ENCODE results near the gene SYT2.
"Not testable (repeated sequence)": the region's sequence is repeated elsewhere in the genome, so short reads cannot be mapped to it uniquely, and the experiment has no call there.

SYT2 gene

DNA sequence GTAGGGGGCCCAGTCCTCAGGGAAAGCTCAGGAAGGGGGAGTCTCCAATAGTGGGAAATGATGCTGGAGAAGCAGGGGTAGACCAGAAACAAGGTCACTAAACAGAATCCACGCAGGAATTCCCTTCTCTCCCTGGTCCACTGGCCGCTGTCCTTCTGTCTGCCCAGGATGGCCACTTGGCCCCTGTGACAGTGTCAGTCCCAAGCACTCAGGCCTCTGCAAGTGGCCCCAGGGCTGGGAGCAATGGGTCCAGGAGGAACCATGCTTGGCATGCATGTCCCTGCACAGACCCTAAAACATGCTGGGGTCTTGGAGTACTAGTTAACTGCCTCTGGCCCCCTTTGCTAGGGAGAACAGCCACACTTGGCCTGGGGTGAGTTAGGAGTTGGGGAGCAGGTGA is 90.2 kb downstream of the SYT2 start:
- not testable (repeated sequence) for FAIRE-seq

- no peak for FAIRE-seq
Measured at GRCh38 chr1:202619505-202619904, 90.7 kb downstream of the SYT2 start.

- FAIRE-seq = not testable (repeated sequence)
Measured at GRCh38 chr1:202619012-202619411, 91.2 kb downstream of the SYT2 start.

GRCh38 chr1:202616355-202616915 is 93.8 kb downstream of the SYT2 start:
- FAIRE-seq = no peak

DNA sequence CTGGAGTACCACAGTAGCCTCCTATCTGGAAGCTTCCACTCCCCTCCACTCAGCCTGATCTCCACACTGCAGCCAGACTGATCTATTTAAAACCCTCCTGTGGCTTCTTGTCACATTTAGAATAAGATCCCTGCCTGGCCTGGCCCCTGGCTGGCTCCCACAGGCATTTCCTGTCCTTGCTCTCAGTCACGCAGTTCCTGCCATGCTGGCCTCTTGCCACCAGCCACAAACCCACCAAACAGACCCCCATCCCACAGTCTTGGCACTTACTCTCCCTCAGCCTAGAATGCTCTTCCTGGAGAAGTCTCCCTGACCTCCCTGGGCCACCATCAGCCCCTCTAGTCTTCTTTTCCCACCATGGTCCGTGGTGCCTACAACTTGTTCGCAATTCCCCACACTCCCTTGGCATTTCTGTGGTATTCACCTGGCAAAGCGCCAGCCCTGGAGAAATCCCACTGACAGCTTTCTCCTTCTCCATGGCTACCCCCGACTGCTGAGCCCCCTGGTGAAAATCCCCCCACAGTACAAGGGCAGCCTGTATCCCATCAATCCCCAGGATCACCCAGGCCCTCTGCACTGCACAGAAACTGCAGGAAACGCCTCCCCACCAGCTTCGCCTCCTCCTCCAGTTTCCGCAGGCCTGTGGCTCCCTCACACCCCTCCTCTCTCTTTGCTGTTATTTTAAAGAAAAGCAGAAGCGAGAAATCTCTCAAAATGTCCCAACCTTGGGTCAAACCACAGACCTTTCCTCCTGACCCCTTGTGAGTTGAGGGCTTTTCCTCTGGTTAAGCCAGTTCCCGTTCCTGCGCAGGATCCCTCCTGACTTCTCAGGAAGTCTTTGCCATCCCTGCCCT is 94.5 kb downstream of the SYT2 start:
- FAIRE-seq = no peak

GRCh38 chr1:202615208-202615500 is 95.1 kb downstream of the SYT2 start:
- not testable (repeated sequence) for FAIRE-seq

DNA sequence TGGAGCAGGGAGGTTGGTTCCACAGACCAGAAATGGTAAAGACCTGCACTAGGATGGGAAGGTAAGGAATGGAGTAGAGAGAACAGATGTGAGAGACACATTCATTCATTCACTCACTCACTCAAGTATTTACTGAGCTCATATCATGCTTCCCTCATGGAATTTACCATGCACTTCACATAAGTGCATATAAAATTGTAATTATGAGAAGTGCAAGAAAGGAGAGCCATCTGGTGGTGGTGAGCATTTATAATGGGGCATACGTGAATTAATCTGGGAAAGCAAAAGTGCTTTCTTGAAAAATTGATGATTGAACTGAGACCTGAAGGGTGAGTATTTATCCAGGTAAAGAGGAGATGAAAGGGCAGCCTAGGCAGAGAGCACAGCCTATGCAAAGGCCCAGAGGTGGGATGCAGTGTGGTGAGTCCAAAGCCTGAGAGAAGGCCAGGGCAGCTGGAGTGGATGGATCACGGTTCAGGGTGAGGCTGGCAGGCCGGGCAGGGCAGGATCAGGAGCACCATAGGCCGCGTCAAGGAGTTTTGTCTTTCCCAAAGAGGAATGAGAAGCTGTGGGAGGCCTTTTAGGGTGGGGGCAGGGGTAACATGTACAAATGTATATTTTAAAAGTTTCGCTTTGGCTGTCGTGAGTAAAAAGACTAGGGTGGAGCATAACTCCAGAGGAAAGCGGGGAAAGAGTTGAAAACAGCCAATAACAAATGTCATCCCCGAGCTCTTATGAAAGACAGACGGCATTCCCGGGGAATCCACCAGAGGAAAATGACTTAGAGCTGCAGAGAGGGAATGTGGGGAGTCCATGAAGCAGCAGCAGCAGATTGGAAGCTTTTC is 95.7 kb downstream of the SYT2 start:
- FAIRE-seq = not testable (repeated sequence)

DNA sequence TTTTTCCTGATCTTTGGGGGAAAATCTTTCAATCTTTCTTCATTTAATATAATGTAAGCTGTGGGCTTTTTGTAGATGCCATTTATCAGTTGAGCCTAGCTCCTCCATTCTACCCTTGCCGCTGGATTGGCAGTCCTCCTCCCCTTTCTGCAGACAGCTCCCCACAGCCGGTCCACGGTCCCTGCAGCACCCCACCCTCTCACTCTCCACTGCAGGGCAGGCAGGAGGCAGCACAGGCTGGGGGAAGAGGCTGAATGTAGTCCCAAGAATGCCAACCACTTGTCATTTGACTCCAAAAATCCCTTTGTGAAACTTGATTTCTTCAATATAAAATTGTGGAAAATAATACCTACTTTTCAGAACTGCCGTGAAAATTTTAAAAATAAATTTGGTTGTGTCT is 96.7 kb downstream of the SYT2 start:
- FAIRE-seq = no peak

DNA sequence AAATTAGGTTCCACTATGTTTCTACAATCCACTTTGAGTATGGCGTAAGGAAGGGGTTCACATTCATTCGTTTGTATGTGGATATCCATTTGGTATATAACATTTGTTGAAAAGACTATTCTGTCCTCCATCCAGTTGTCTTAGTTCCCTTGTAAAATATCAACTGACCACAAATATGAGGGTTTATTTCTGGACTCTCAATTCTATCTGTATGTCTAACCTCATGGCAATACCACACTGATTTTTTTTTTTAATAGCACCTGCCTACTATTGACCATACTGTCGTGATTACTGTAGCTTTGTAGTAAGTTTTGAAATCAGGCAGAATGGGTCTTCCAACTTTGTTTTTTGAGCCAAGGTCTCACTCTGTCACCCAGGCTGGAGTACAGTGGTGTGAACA is 98.2 kb downstream of the SYT2 start:
- FAIRE-seq = not testable (repeated sequence)

GRCh38 chr1:202605515-202605914 is 104.7 kb downstream of the SYT2 start:
- no peak for FAIRE-seq

- no peak for FAIRE-seq
Measured at GRCh38 chr1:202603435-202603834, 106.8 kb downstream of the SYT2 start.

- FAIRE-seq = no peak
Measured at GRCh38 chr1:202600432-202601041, 109.7 kb downstream of the SYT2 start.

- no peak for FAIRE-seq
Measured at GRCh38 chr1:202599669-202600431, 110.4 kb downstream of the SYT2 start.

DNA sequence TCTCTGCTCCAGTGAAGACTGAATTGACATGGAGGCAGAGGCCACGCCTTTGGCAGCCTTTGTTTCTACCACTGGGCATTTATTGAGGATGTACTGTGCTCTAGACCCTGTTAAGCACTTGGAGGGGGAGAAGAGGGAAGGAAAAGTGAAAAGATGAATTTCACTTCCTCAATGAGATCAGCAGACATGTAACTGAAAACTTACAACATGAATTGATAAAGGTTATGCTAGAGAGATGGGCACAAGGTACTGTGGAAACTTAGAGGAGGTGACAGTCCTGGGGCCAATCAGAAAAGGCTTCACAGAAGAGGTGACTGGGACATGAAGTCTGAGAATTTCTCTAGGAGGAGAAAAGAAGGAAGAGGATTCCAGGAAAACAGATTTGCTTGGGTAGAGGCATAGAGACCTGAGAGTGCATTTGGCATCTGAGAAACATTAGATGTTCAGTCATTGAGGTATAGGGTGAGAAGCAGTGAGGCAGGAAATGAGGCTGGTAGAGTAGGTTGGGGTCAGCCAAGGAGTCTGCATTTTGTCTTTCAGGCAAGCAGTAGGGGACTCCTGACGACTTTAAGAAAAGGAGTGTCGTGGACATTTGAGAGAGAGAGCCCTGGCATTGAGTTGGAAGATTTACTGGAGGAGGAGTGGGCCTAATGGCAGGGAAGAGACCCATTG is 113.0 kb downstream of the SYT2 start:
- no peak for FAIRE-seq

DNA sequence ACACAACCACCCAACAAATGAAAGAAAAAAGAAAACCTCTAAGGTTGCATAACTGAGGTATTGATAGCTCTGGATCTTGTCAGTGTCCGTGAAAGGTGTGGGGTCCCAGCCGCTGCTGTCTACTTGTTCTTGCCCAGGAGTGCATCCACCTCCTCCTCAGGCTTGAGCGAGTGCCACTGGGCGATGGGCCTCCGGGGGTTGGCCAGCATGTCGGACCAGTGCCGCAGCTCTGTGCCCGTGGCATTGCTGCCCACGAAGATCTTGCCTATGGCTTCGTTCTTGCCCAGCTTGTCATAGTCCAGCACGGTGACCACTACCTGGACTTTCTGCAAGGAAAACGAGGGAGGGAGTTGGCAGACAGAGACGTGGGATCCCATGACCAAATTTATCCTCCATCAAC is 113.6 kb downstream of the SYT2 start:
- no peak for FAIRE-seq

DNA sequence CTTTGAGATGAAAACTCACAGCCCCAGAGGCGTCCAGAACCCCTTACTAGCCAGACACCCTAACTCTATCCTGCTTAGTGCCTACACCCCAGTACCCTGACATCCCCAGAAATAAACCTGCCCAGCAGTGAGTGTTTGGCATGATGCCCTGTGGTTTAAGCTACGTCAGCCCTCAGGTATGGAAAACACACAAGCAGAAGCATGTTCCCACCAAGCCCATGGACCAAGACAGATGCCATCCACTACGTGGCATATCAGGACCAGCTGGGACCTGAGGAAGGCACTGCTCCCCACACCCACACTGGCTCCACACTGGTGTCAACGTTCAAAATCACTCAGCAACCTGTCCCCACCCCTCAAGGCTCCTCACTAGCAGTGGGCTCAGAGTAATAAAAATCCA is 116.4 kb downstream of the SYT2 start:
- FAIRE-seq = no peak

- FAIRE-seq = no peak
Measured at GRCh38 chr1:202592146-202592545, 118.1 kb downstream of the SYT2 start.

GRCh38 chr1:202591515-202591914 is 118.7 kb downstream of the SYT2 start:
- no peak for FAIRE-seq

GRCh38 chr1:202590975-202591411 is 119.3 kb downstream of the SYT2 start:
- no peak for FAIRE-seq

DNA sequence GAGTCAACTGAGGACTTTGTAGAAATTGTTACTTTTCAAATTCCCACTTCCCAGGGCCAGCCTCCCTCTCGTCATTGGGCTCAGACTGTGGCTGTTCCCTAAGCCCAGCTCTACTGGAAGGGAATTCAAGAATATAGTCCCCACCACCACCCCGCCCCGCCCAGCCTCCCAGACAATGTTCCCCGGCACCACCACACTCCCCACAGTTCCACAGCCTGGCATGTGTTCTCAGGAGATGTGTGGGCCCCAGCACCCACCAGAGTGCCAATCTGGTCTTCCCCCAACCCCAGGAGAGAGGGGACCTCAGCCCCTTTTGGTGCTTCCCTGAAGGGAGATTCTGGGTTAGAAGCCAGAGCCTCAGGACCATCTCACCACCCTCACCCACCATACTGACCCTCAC is 120.1 kb downstream of the SYT2 start:
- FAIRE-seq = no peak

DNA sequence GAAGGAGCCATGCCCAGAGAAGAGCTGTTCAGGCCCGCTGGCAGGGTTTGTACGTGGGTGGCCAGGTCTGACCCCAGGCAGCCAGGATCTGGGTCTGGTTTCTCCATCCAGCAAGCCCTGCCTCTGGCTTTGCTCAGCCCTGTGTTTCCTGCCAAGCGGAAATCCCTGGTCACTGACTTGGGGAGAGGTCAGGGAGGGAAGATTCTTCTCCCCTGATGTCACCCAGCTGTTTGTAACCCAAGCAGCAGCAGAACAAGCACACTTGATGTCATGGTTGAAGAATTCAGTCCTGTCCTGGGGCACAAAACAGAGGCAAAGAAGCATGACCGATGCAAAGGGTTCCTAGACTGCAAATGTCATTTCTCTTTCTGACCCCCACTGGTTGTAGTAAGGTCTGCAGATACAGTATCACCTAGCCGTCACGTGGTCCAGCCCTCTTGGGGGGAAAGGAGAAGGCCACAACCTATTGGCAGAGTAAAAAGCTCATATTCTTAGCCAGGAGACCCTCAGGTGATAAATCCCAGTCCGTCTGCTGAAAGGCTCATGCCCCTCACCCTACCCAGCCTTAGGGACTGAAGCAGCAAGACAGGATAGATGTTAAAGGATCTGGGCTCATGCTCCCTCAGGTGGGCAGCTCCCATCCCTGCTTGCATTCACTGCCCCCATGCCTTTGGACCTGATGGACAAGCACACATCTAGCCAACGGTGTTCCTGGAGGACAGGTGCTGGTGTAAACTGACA is 120.9 kb downstream of the SYT2 start:
- no peak for FAIRE-seq

Data from G401.6 (cell line).